Measurements from ENCODE around the gene PDZK1IP1.

PDZK1IP1 gene

GRCh38 chr1:47227341-47228232 lies 37.8 kb upstream of the PDZK1IP1 start:
- no peak overlapping the region for H3K27ac Mint-ChIP-seq
- no peak overlapping the region for H3K4me3 Mint-ChIP-seq
- H3K27me3 Mint-ChIP-seq: peaks cover 68% of the 10 kb centered on the region
- peaks cover 35% of the 10 kb centered on the region for H3K4me1 Mint-ChIP-seq (ENCODE audit: low read depth)
- no peaks in the 10 kb centered on the region for H3K36me3 Mint-ChIP-seq (ENCODE audit: low read depth)
- no peaks in the 10 kb centered on the region for H3K9me3 Mint-ChIP-seq
- no peak for DNase-seq

- Mint-ChIP-seq H3K9me3 (no peaks in the 10 kb centered on the region), H3K27me3 (peaks cover 63% of the 10 kb centered on the region), H3K27ac (no peak overlapping the region), H3K36me3 (ENCODE audit: low read depth) (no peaks in the 10 kb centered on the region), H3K4me3 (no peak overlapping the region), H3K4me1 (ENCODE audit: low read depth) (peaks cover 31% of the 10 kb centered on the region)
- no peak for DNase-seq
These were observed 37.0 kb upstream of the PDZK1IP1 start for GRCh38 chr1:47226839-47227215.

GRCh38 chr1:47226121-47226838 lies 36.4 kb upstream of the PDZK1IP1 start:
- H3K4me3 Mint-ChIP-seq: no peak overlapping the region

DNA sequence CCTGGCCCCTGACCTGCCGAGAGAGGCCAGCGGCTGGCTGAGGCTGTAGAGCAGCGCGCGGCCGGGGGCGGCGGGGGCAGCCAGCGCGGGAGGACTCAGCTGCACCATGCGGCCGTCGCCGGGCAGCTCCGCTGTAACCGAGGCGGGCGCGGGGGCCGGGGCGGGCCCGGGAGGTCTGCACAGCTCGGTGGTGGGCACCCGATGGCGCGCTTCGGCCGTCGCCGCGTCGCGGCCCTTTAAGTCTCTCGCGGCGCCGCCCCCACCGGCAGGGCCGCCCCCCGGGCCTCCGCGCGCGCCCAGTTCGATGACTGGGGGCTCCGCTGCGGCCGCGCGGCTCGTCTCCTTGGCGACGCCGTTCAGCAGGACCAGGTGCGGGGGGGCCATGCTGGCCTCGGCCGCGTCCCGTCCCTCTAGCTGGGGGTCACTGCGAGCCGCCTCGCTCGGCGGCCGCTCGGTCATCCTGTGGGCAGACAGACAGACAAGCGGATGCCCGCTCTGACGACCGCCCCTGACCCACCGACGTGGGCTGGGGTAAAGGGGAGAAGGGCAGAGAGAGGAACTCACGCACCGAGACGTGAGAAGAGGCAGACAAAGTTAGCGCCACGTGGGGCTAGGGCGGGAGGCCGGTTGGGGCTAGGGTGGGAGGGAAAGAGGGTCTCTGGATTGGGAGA lies 35.7 kb upstream of the PDZK1IP1 start:
- H3K4me1 Mint-ChIP-seq (ENCODE audit: low read depth): peaks cover 20% of the 10 kb centered on the region
- H3K4me3 Mint-ChIP-seq: no peak overlapping the region
- no peak for DNase-seq
- no peaks in the 10 kb centered on the region for H3K9me3 Mint-ChIP-seq
- peaks cover 54% of the 10 kb centered on the region for H3K27me3 Mint-ChIP-seq
- H3K27ac Mint-ChIP-seq: no peak overlapping the region
- H3K36me3 Mint-ChIP-seq (ENCODE audit: low read depth): no peaks in the 10 kb centered on the region

More at GRCh38 chr1:47226121-47226838, 36.4 kb upstream of the PDZK1IP1 start:
- no peaks in the 10 kb centered on the region for H3K36me3 Mint-ChIP-seq (ENCODE audit: low read depth)
- no peak overlapping the region for H3K27ac Mint-ChIP-seq
- DNase-seq: no peak
- peaks cover 57% of the 10 kb centered on the region for H3K27me3 Mint-ChIP-seq
- H3K9me3 Mint-ChIP-seq: no peaks in the 10 kb centered on the region
- peaks cover 26% of the 10 kb centered on the region for H3K4me1 Mint-ChIP-seq (ENCODE audit: low read depth)

DNA sequence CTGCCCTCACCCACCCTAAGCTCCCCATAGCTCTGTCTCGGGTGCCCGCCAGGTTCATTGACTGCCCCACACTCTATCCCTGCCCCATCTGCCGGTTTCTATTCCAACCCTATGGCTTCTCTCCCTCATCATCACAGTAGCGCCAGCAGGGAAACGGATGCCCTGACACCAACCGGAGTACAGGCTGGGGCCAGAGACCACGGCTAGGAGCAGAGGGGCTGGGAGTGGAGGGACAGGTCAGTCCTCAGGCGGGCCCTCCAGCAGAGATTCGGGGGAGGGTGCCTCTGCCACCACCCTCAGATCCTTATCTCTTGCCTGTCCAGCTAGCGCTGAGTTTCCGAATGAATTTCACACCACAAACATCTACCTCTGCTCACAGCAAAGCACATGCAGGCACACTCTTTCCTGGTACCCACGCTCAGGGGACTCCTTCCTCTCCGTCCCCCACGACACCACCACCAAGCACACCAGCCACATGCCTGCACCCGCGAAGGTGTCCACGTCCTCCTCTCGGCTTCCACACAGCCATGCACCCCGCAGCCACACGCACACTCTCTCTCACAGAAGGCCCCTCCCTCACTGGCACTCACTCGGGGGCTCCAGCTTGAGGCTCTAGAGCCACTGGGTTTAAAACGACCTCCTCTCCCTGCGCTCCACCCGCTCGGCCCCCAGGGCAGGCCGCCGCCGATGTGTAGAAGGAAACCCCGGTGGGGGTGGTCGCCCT lies 35.0 kb upstream of the PDZK1IP1 start:
- H3K9me3 Mint-ChIP-seq: no peaks in the 10 kb centered on the region
- no peak for DNase-seq
- H3K27me3 Mint-ChIP-seq: peaks cover 53% of the 10 kb centered on the region
- H3K4me1 Mint-ChIP-seq (ENCODE audit: low read depth): peaks cover 12% of the 10 kb centered on the region
- H3K27ac Mint-ChIP-seq: no peak overlapping the region
- H3K4me3 Mint-ChIP-seq: no peak overlapping the region
- H3K36me3 Mint-ChIP-seq (ENCODE audit: low read depth): no peaks in the 10 kb centered on the region

DNA sequence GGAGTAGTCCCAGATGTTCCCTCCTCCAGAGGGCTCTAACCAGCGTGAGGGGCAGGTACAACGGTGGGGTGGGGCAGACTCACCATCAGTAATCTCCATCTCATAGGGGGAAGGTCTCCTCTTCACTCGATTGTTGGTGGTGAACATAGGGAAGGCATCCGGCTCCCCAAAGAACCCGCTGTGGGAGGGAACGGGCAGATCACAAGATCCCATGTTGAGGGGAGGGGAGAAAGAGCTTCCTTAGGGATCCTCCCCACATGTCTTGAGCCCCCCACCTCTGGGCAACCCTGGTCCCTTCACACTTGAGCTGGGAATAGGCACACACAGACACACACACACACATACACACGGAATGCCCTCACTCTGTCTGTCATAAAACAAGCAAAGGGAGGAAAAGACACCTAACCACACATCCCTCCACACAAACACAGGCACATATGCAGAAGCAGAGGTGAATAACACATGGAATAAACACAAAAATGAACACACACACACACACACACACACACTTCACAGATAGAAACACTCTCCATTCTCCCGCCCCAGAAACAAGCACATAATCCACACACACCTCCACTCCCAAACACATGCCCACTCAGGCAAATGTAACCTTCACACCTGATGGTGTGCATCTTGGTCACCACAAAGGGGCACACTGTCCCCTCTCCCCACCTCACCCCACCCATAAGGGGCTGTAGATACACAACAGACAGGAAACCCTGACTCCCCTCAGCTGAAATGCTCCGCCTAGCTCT lies 34.3 kb upstream of the PDZK1IP1 start:
- no peak for DNase-seq
- peaks cover 5% of the 10 kb centered on the region for H3K4me1 Mint-ChIP-seq (ENCODE audit: low read depth)
- H3K27ac Mint-ChIP-seq: no peak overlapping the region
- H3K36me3 Mint-ChIP-seq (ENCODE audit: low read depth): no peaks in the 10 kb centered on the region
- no peaks in the 10 kb centered on the region for H3K9me3 Mint-ChIP-seq
- peaks cover 45% of the 10 kb centered on the region for H3K27me3 Mint-ChIP-seq
- H3K4me3 Mint-ChIP-seq: no peak overlapping the region

DNA sequence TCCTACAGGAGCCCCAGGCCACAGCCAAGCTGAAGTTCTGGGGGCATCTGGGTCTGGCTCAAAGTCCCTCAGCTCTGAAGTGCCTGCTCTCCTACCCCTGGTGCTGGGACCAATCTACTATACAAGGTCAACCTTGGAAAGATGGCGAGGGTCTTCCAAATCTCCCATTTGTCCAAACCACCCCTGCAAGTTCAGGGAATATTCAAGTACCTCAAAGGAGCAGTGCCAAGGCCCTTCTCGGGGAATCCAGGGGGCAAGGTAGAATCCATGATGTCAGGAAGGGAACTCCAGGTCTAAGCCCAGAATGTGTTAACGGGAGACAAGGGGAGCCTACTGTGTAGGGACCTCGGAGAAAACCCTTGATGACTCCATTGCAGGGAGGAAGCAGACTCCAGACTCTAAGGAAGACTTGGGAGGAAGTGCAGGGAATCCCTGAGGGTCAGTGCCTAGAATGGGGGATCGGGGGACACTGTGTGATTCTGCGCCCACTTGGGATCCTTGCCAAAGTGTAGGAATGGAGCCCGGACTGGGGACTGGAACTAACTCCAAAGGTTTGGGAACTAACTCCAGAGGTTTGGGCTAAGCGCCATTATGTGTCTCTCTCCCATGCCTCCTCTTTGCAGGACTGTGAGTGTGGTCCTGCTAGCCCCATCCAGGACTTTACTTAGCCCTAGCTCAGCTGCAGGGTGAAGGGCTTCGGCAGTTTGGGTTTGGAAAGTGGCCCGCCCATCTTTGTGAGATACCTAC lies 33.5 kb upstream of the PDZK1IP1 start:
- no peak for DNase-seq
- Mint-ChIP-seq H3K9me3 (no peaks in the 10 kb centered on the region), H3K4me1 (ENCODE audit: low read depth) (peaks cover 4% of the 10 kb centered on the region), H3K27me3 (peaks cover 38% of the 10 kb centered on the region), H3K36me3 (ENCODE audit: low read depth) (no peaks in the 10 kb centered on the region), H3K4me3 (no peak overlapping the region), H3K27ac (no peak overlapping the region)

GRCh38 chr1:47222476-47222875 lies 32.6 kb upstream of the PDZK1IP1 start:
- Mint-ChIP-seq H3K9me3 (no peaks in the 10 kb centered on the region), H3K36me3 (ENCODE audit: low read depth) (no peaks in the 10 kb centered on the region), H3K4me3 (no peak overlapping the region), H3K4me1 (ENCODE audit: low read depth) (peaks cover 4% of the 10 kb centered on the region), H3K27ac (no peak overlapping the region), H3K27me3 (peaks cover 29% of the 10 kb centered on the region)
- DNase-seq: no peak

- no peaks in the 10 kb centered on the region for H3K4me1 Mint-ChIP-seq (ENCODE audit: low read depth)
- H3K36me3 Mint-ChIP-seq (ENCODE audit: low read depth): no peaks in the 10 kb centered on the region
- no peaks in the 10 kb centered on the region for H3K9me3 Mint-ChIP-seq
- DNase-seq: no peak
- no peak overlapping the region for H3K27ac Mint-ChIP-seq
- H3K4me3 Mint-ChIP-seq: no peak overlapping the region
- peaks cover 10% of the 10 kb centered on the region for H3K27me3 Mint-ChIP-seq
These were observed 29.9 kb upstream of the PDZK1IP1 start for GRCh38 chr1:47219590-47220220.

GRCh38 chr1:47219001-47219400 lies 29.2 kb upstream of the PDZK1IP1 start:
- Mint-ChIP-seq H3K27me3 (peaks cover 10% of the 10 kb centered on the region), H3K4me3 (no peak overlapping the region), H3K27ac (no peak overlapping the region), H3K36me3 (ENCODE audit: low read depth) (no peaks in the 10 kb centered on the region), H3K9me3 (no peaks in the 10 kb centered on the region), H3K4me1 (ENCODE audit: low read depth) (no peaks in the 10 kb centered on the region)
- DNase-seq: no peak

- no peak for DNase-seq
- H3K4me1 Mint-ChIP-seq (ENCODE audit: low read depth): no peaks in the 10 kb centered on the region
- H3K27me3 Mint-ChIP-seq: peaks cover 12% of the 10 kb centered on the region
- no peak overlapping the region for H3K27ac Mint-ChIP-seq
- no peaks in the 10 kb centered on the region for H3K9me3 Mint-ChIP-seq
- no peaks in the 10 kb centered on the region for H3K36me3 Mint-ChIP-seq (ENCODE audit: low read depth)
- H3K4me3 Mint-ChIP-seq: no peak overlapping the region
These were observed 26.6 kb upstream of the PDZK1IP1 start for GRCh38 chr1:47216278-47217059.

DNA sequence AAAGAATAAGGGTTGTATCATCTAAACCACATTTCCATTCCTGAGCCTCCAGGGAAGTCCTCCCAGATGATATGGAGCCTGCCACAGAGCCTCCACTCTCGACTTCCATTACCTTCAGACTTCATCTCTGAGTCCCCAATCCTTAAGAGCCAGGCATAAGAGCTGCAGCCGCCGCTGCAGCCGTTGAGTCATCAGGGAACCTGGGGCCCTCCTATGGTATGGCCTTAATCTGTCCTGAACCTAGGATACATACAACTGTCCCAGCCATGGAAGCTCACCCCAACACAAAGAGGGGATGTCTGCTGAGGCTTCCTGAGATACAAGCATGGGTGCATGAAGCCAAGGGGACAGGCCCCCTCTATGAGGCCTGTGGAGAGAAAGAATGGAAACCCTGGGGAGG lies 25.9 kb upstream of the PDZK1IP1 start:
- Mint-ChIP-seq H3K36me3 (ENCODE audit: low read depth) (no peaks in the 10 kb centered on the region), H3K4me1 (ENCODE audit: low read depth) (no peaks in the 10 kb centered on the region), H3K9me3 (no peaks in the 10 kb centered on the region), H3K27me3 (peaks cover 11% of the 10 kb centered on the region), H3K27ac (no peak overlapping the region), H3K4me3 (no peak overlapping the region)
- no peak for DNase-seq

Measured in activated T-cell treated with anti-CD3 and anti-CD28 coated beads, Interleukin-2, amount 50 U/mL, for 24 hours (primary cell).